GM12878 (cell line): ENCODE results near the gene ST6GALNAC3. TPM values are rescaled to one million over a fixed set of nuclear protein-coding genes. Genes with fewer than 3 reads are reported as not detected.

Experiments
- FOS ChIP-seq: IDR thresholded peaks from 3 replicates; pipeline ENCODE4 v1.6.1; 2011; ENCODE audit warnings: borderline replicate concordance; ENCODE audit not compliant: insufficient read length; ENCODE audit errors: extremely low read depth
- MTA3 ChIP-seq: IDR thresholded peaks from 2 replicates; pipeline ENCODE4 v1.6.1; 2012; ENCODE audit warnings: low read length, inconsistent platforms, borderline replicate concordance
- MYB ChIP-seq: fragments of 150-350 bp; IDR thresholded peaks from 2 replicates; pipeline ENCODE4 v1.6.1; 2014; ENCODE audit warnings: mild to moderate bottlenecking, low read depth, low read length, borderline replicate concordance
- NFXL1 ChIP-seq: fragments of 450-650 bp; IDR thresholded peaks from 2 replicates; pipeline ENCODE4 v1.6.1; 2017; ENCODE audit warnings: antibody characterized with exemption, mild to moderate bottlenecking, borderline replicate concordance
- NFYA ChIP-seq: IDR thresholded peaks from 2 replicates; pipeline ENCODE4 v1.6.1; 2011; ENCODE audit warnings: low read depth, mild to moderate bottlenecking, low read length, improper control_type of control experiment, borderline replicate concordance
- PAX5 ChIP-seq: IDR thresholded peaks from 2 replicates; pipeline ENCODE4 v1.6.1; 2011; ENCODE audit warnings: low read depth, low read length, borderline replicate concordance
- POLR2A ChIP-seq: IDR thresholded peaks from 2 replicates; pipeline ENCODE4 v1.6.1; 2011; ENCODE audit warnings: low read depth, mild to moderate bottlenecking, low read length
- POU2F2 ChIP-seq: IDR thresholded peaks from 3 replicates; pipeline ENCODE4 v1.6.1; 2011; ENCODE audit warnings: low read depth, mild to moderate bottlenecking, low read length, borderline replicate concordance
- RBBP5 ChIP-seq: fragments of 200-600 bp; sonication (generic); conservative IDR thresholded peaks from 2 replicates; pipeline ENCODE4 v1.6.1; 2016
- TCF12 ChIP-seq: IDR thresholded peaks from 2 replicates; pipeline ENCODE4 v1.6.1; 2011; ENCODE audit warnings: low read depth, mild to moderate bottlenecking, low read length
- YBX1 ChIP-seq: fragments of 450-650 bp; IDR thresholded peaks from 2 replicates; pipeline ENCODE4 v1.6.1; 2016; ENCODE audit warnings: antibody characterized with exemption
- ZNF217 ChIP-seq: fragments of 450-650 bp; IDR thresholded peaks from 2 replicates; pipeline ENCODE4 v1.6.1; 2017; ENCODE audit warnings: antibody characterized with exemption, mild to moderate bottlenecking
- ZNF622 ChIP-seq: fragments of 450-650 bp; IDR thresholded peaks from 2 replicates; pipeline ENCODE4 v1.6.1; 2017; ENCODE audit warnings: mild to moderate bottlenecking, inconsistent platforms
- polyA plus RNA-seq, 11 experiments: library from polyadenylated mRNA; depleted of rRNA in 4 of 11; unstranded in 6 of 11; stranded (reverse) in 5 of 11; fragments of >200 nt; fragmentation: Nextera tagmentation in 4 of 11; fragmentation: Illumina TruSeq in 1 of 11; extraction: Ambion mirVana in 4 of 11; extraction: Trizol in 1 of 11; gene quantifications; 1 replicate in 1 of 11; 2 replicates in 10 of 11; pipeline versions ENCODE4 v1.2.1 to v1.2.3, GENCODE V29; 2011 to 2016; ENCODE audit warnings: inconsistent platforms in 2 of 11, missing spikeins in 2 of 11, low read depth in 1 of 11
- total RNA-seq, 4 experiments: library from RNA; depleted of rRNA in 3 of 4; stranded (reverse); fragments of >200 nt in 3 of 4; fragmentation: Illumina TruSeq in 1 of 4; extraction: Trizol in 1 of 4; gene quantifications; 2 replicates each; pipeline versions ENCODE4 v1.2.1 to v1.2.3, GENCODE V29; 2013 to 2021
- TF ChIP-seq, protein P1 (sequence below): fragments of 450-650 bp; formaldehyde crosslinking; IDR thresholded peaks from 2 replicates; pipeline ENCODE4 v1.4.0; 2020; ENCODE audit warnings: mild to moderate bottlenecking, moderate library complexity
- TF ChIP-seq, protein P2 (sequence below): fragments of 450-650 bp; IDR thresholded peaks from 2 replicates; pipeline ENCODE4 v1.6.1; 2017; ENCODE audit warnings: mild to moderate bottlenecking
- TF ChIP-seq, protein P3 (sequence below): fragments of 450-650 bp; IDR thresholded peaks from 2 replicates; pipeline ENCODE4 v1.6.1; 2018; ENCODE audit warnings: mild to moderate bottlenecking, low read depth, moderate library complexity; ENCODE audit not compliant: partially characterized antibody
- TF ChIP-seq, protein P4 (sequence below): fragments of 450-650 bp; IDR thresholded peaks from 2 replicates; pipeline ENCODE4 v1.6.1; 2017; ENCODE audit warnings: low read depth, mild to moderate bottlenecking, moderate library complexity

Gene ST6GALNAC3
- total and polyA plus RNA-seq, 10 of the 15 experiments (the other 5 are each of a cell fraction or from before 2014, with no cell fraction given), result 0.04 to 0.68 (median 0.18) TPM; not detected in 3

DNA sequence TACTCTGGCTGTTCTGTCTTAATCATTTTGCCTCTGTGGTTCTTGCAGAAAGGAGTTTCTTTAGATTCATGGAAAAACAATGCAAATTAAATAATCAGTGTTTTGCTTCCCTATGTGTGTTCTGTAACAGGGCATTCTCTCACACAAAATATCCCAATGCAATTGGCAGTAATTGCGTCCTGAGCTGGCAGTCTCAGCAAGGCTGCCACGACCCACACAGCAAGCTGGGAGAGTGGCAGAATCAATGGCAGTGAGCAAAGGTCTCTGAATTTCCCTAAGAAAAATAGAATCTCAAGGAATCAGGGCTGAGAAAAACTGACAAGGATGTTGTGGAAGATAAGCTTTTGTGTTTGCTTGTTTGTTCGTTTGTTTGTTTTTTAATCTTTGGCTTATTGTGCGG lies 594.6 kb downstream of the ST6GALNAC3 start (continued):
- TF ChIP-seq, protein P1, sequence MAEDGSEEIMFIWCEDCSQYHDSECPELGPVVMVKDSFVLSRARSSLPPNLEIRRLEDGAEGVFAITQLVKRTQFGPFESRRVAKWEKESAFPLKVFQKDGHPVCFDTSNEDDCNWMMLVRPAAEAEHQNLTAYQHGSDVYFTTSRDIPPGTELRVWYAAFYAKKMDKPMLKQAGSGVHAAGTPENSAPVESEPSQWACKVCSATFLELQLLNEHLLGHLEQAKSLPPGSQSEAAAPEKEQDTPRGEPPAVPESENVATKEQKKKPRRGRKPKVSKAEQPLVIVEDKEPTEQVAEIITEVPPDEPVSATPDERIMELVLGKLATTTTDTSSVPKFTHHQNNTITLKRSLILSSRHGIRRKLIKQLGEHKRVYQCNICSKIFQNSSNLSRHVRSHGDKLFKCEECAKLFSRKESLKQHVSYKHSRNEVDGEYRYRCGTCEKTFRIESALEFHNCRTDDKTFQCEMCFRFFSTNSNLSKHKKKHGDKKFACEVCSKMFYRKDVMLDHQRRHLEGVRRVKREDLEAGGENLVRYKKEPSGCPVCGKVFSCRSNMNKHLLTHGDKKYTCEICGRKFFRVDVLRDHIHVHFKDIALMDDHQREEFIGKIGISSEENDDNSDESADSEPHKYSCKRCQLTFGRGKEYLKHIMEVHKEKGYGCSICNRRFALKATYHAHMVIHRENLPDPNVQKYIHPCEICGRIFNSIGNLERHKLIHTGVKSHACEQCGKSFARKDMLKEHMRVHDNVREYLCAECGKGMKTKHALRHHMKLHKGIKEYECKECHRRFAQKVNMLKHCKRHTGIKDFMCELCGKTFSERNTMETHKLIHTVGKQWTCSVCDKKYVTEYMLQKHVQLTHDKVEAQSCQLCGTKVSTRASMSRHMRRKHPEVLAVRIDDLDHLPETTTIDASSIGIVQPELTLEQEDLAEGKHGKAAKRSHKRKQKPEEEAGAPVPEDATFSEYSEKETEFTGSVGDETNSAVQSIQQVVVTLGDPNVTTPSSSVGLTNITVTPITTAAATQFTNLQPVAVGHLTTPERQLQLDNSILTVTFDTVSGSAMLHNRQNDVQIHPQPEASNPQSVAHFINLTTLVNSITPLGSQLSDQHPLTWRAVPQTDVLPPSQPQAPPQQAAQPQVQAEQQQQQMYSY (CRISPR knock-in tag), result no peak
- no peak for TF ChIP-seq ZNF622
- TF ChIP-seq PAX5, result no peak
- TF ChIP-seq MYB, result no peak
- TF ChIP-seq POU2F2, result no peak
- no peak for TF ChIP-seq NFYA
- TF ChIP-seq FOS, result no peak
- no peak for TF ChIP-seq TCF12
- no peak for TF ChIP-seq POLR2A
- no peak for TF ChIP-seq NFXL1
- TF ChIP-seq RBBP5, result no peak
- TF ChIP-seq, protein P2, sequence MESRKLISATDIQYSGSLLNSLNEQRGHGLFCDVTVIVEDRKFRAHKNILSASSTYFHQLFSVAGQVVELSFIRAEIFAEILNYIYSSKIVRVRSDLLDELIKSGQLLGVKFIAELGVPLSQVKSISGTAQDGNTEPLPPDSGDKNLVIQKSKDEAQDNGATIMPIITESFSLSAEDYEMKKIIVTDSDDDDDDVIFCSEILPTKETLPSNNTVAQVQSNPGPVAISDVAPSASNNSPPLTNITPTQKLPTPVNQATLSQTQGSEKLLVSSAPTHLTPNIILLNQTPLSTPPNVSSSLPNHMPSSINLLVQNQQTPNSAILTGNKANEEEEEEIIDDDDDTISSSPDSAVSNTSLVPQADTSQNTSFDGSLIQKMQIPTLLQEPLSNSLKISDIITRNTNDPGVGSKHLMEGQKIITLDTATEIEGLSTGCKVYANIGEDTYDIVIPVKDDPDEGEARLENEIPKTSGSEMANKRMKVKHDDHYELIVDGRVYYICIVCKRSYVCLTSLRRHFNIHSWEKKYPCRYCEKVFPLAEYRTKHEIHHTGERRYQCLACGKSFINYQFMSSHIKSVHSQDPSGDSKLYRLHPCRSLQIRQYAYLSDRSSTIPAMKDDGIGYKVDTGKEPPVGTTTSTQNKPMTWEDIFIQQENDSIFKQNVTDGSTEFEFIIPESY, result no peak
- TF ChIP-seq, protein P3, sequence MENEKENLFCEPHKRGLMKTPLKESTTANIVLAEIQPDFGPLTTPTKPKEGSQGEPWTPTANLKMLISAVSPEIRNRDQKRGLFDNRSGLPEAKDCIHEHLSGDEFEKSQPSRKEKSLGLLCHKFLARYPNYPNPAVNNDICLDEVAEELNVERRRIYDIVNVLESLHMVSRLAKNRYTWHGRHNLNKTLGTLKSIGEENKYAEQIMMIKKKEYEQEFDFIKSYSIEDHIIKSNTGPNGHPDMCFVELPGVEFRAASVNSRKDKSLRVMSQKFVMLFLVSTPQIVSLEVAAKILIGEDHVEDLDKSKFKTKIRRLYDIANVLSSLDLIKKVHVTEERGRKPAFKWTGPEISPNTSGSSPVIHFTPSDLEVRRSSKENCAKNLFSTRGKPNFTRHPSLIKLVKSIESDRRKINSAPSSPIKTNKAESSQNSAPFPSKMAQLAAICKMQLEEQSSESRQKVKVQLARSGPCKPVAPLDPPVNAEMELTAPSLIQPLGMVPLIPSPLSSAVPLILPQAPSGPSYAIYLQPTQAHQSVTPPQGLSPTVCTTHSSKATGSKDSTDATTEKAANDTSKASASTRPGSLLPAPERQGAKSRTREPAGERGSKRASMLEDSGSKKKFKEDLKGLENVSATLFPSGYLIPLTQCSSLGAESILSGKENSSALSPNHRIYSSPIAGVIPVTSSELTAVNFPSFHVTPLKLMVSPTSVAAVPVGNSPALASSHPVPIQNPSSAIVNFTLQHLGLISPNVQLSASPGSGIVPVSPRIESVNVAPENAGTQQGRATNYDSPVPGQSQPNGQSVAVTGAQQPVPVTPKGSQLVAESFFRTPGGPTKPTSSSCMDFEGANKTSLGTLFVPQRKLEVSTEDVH, result no peak
- TF ChIP-seq ZNF217, result no peak
- no peak for TF ChIP-seq MTA3
- TF ChIP-seq, protein P4, sequence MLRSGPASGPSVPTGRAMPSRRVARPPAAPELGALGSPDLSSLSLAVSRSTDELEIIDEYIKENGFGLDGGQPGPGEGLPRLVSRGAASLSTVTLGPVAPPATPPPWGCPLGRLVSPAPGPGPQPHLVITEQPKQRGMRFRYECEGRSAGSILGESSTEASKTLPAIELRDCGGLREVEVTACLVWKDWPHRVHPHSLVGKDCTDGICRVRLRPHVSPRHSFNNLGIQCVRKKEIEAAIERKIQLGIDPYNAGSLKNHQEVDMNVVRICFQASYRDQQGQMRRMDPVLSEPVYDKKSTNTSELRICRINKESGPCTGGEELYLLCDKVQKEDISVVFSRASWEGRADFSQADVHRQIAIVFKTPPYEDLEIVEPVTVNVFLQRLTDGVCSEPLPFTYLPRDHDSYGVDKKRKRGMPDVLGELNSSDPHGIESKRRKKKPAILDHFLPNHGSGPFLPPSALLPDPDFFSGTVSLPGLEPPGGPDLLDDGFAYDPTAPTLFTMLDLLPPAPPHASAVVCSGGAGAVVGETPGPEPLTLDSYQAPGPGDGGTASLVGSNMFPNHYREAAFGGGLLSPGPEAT, result no peak
- TF ChIP-seq YBX1, result no peak
- TF ChIP-seq, all 136 proteins: peak for 0
